ENCODE measurements around the gene AMPD3. TPM values are rescaled to one million over a fixed set of nuclear protein-coding genes. Genes with fewer than 3 reads are reported as not detected.

The AMPD3 gene
- polyA plus RNA-seq, 1 of the 3 experiments (the other 2 are of a cell fraction): 1.7 TPM

- TF ChIP-seq RXRA (IDR thresholded peaks at IDR 0.05; ENCODE audit: borderline replicate concordance, low read depth) (no peak), FOXJ3 (CRISPR knock-in tag; IDR thresholded peaks at IDR 0.05) (no peak), TAF1 (IDR thresholded peaks at IDR 0.05; ENCODE audit: borderline replicate concordance, low read depth, low read length) (no peak), ELF1 (IDR thresholded peaks at IDR 0.05) (no peak), NRF1 (IDR thresholded peaks at IDR 0.05; ENCODE audit: low read depth, low read length) (no peak)
- Histone ChIP-seq H3K27ac (ENCODE audit: low read depth in 2 of 2, low read length in 1 of 2) (no peak overlapping the region), H3K4me2 (no peak overlapping the region), H2AFZ (ENCODE audit: low read depth) (no peak overlapping the region), H3K27me3 (ENCODE audit: insufficient read depth) (no peaks in the 10 kb centered on the region; the same call in 1 of the 2 replicates), H4K20me1 (ENCODE audit: insufficient read depth) (no peaks in the 10 kb centered on the region), H3K9ac (no peak overlapping the region), H3K4me1 (ENCODE audit: control insufficient read depth in 1 of 2, insufficient read depth in 2 of 2, low read depth in 1 of 2, low read length in 1 of 2) (no peaks in the 10 kb centered on the region; a peak in 2 of 4 replicates), H3K4me3 (ENCODE audit: low read depth in 2 of 2, low read length in 1 of 2) (no peak overlapping the region), H3K36me3 (replicated peaks in 1 of 2; ENCODE audit: control insufficient read depth in 1 of 2, insufficient read depth in 2 of 2, low read length in 1 of 2) (no peaks in the 10 kb centered on the region), H3F3A (replicated peaks; ENCODE audit: insufficient read depth) (no peaks in the 10 kb centered on the region), H3K9me2 (no peaks in the 10 kb centered on the region), H3K9me3 (no peaks in the 10 kb centered on the region), H3K79me2 (ENCODE audit: insufficient read depth) (no peaks in the 10 kb centered on the region)
- POLR2A ChIA-PET: no interaction called here
- no peak for DNase-seq
- 0% methylated on average over 1 of the region's 1 CpG for WGBS (ENCODE audit: low lambda C conversion rate)
- CTCF ChIA-PET: interaction anchor here (3.9 kb wide), 1 partner anchor 22 kb away, joined by 15 read pairs; no protein-coding TSS in a partner anchor
Measured at GRCh38 chr11:10428453-10428852, 26.6 kb upstream of the AMPD3 start.

GRCh38 chr11:10429526-10429925 is 25.5 kb upstream of the AMPD3 start:
- Histone ChIP-seq H3K27ac (ENCODE audit: low read depth in 2 of 2, low read length in 1 of 2) (no peak overlapping the region), H3K4me2 (no peak overlapping the region), H3F3A (replicated peaks; ENCODE audit: insufficient read depth) (no peaks in the 10 kb centered on the region), H3K36me3 (replicated peaks in 1 of 2; ENCODE audit: control insufficient read depth in 1 of 2, insufficient read depth in 2 of 2, low read length in 1 of 2) (no peaks in the 10 kb centered on the region), H3K9me3 (no peaks in the 10 kb centered on the region), H3K4me3 (ENCODE audit: low read depth in 2 of 2, low read length in 1 of 2) (no peak overlapping the region), H3K9me2 (no peaks in the 10 kb centered on the region), H2AFZ (ENCODE audit: low read depth) (no peak overlapping the region), H3K9ac (no peak overlapping the region), H3K79me2 (ENCODE audit: insufficient read depth) (no peaks in the 10 kb centered on the region), H4K20me1 (ENCODE audit: insufficient read depth) (no peaks in the 10 kb centered on the region), H3K4me1 (ENCODE audit: control insufficient read depth in 1 of 2, insufficient read depth in 2 of 2, low read depth in 1 of 2, low read length in 1 of 2) (no peaks in the 10 kb centered on the region; a peak in 2 of 4 replicates), H3K27me3 (ENCODE audit: insufficient read depth) (no peaks in the 10 kb centered on the region; the same call in 1 of the 2 replicates)
- WGBS (ENCODE audit: low lambda C conversion rate): 63% methylated on average over 2 of the region's 2 CpGs
- TF ChIP-seq RXRA (IDR thresholded peaks at IDR 0.05; ENCODE audit: borderline replicate concordance, low read depth) (no peak), NRF1 (IDR thresholded peaks at IDR 0.05; ENCODE audit: low read depth, low read length) (no peak), GATA2 (CRISPR knock-in tag; IDR thresholded peaks at IDR 0.05) (no peak), NFIC (IDR thresholded peaks at IDR 0.05; ENCODE audit: borderline replicate concordance) (no peak), FOSL2 (IDR thresholded peaks at IDR 0.05; ENCODE audit: borderline replicate concordance, low read depth) (no peak), RFX5 (IDR thresholded peaks at IDR 0.05; ENCODE audit: low read length) (no peak), RCOR1 (IDR thresholded peaks at IDR 0.05; ENCODE audit: low read length) (no peak), PBX3 (IDR thresholded peaks at IDR 0.05) (no peak), CTCF (IDR thresholded peaks at IDR 0.05) (no peak)
- DNase-seq: no peak
- ChIA-PET CTCF (interaction anchor here (0.8 to 3.9 kb wide), 4 partner anchors 13 to 672 kb away, joined by 3 to 15 read pairs (median 4); no protein-coding TSS in a partner anchor), POLR2A (no interaction called here)
